H1 (cell line): ENCODE measurements around the gene USP12. TPM values are rescaled to one million over a fixed set of nuclear protein-coding genes. Genes with fewer than 3 reads are reported as not detected.

Experiments
- CHD2 ChIP-seq: IDR thresholded peaks from 2 replicates; pipeline ENCODE4 v1.6.1; 2012; ENCODE audit warnings: low read length, improper control_type of control experiment
- NANOG ChIP-seq: IDR thresholded peaks from 2 replicates; pipeline ENCODE4 v1.6.1; 2011; ENCODE audit warnings: low read length, low read depth, mild to moderate bottlenecking, inconsistent platforms; ENCODE audit not compliant: insufficient read depth, poor library complexity, severe bottlenecking
- POLR2AphosphoS5 ChIP-seq: IDR thresholded peaks from 2 replicates; pipeline ENCODE4 v1.6.1; 2011; ENCODE audit warnings: low read depth, low read length
- RBBP5 ChIP-seq: IDR thresholded peaks from 2 replicates; pipeline ENCODE4 v1.7.1; 2012; ENCODE audit warnings: low read depth, mild to moderate bottlenecking, inconsistent platforms, low read length, moderate library complexity, borderline replicate concordance
- SIX5 ChIP-seq: IDR thresholded peaks from 2 replicates; pipeline ENCODE4 v1.6.1; 2011; ENCODE audit warnings: mild to moderate bottlenecking, low read depth, low read length
- SUZ12 ChIP-seq: fragments of 200-600 bp; sonication (generic); IDR thresholded peaks from 2 replicates; pipeline ENCODE4 v1.6.1; 2012; ENCODE audit warnings: mild to moderate bottlenecking, inconsistent platforms, low read length, moderate library complexity, mixed read lengths
- TAF7 ChIP-seq: optimal IDR thresholded peaks from 2 replicates; pipeline ENCODE3; 2011; ENCODE audit warnings: low read depth, mild to moderate bottlenecking, inconsistent platforms, low read length, moderate library complexity, borderline replicate concordance
- polyA plus RNA-seq, 7 experiments: library from polyadenylated mRNA; depleted of rRNA in 3 of 7; stranded (reverse) in 5 of 7; unstranded in 2 of 7; fragments of >200 nt in 5 of 7; fragments of 200-250 nt in 2 of 7; gene quantifications; 1 replicate in 5 of 7; 2 replicates in 1 of 7; 4 replicates in 1 of 7; pipeline versions ENCODE4 v1.2.1 to v1.2.3, GENCODE V29; 2011 to 2013; ENCODE audit warnings: missing spikeins in 2 of 7, mixed read lengths in 2 of 7
- total RNA-seq: library from RNA; stranded (reverse); fragmentation: NEBNext Ultra II Directional; extraction: Animal tissue kit (Norgen Biotek cat#: 25700); gene quantifications from 2 replicates; pipeline ENCODE4 v1.2.1, GENCODE V29; 2021

USP12 gene
- total and polyA plus RNA-seq, 2 of the 8 experiments (the other 6 are each of a cell fraction or from before 2014, with no cell fraction given), result 4.0 to 30.0 TPM

DNA sequence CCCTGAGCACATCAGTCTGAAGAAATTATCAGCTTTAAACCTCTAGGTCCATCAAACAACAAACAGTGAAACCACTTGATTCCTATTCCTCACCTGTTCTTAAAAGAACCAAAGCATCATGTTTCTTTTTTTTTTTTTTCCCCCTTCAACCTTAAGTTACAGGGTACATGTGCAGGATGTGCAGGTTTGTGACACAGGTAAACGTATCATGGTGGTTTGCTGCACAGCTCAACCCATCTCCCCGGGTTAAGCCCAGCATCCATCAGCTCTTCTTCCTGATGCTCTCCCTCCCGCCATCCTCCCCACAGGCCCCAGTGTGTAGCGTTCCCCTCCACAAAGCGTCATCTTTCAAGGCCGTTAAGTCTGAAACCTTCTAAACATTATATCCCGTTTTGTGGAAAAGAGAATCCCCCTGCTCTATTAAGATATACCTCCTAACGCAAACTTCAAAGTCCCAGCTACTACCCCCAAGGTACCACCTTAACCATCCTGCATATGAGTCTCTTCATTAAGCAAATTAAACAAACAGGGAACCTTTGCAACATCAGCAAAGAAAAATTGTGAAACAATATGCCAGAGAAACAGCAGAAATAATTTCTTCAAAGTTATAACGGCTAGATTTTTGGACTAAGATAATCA is 10.8 kb downstream of the USP12 start (continued):
- TF ChIP-seq NANOG (no peak), SUZ12 (no peak), CHD2 (no peak), POLR2AphosphoS5 (no peak), RBBP5 (no peak), TAF7 (no peak), SIX5 (no peak)
- TF ChIP-seq, all 59 proteins: peak for 0
